H9 (cell line): ENCODE measurements around the gene ZCWPW2. TPM values are rescaled to one million over a fixed set of nuclear protein-coding genes. Genes with fewer than 3 reads are reported as not detected.
A peak's percentile ranks its signal among the peaks of the same experiment; 100 is the strongest.

Source experiments
- DNase-seq: peaks from one replicate; pipeline ENCODE4 v3.0.0-alpha.2; 2017
- H2AFZ ChIP-seq: one replicate; pipeline ENCODE4 v1.6.1; 2013; ENCODE audit warnings: mild to moderate bottlenecking, low read length, control low read depth, moderate library complexity
- H2AK5ac ChIP-seq: 2 replicates; pipeline ENCODE4 v1.6.1; 2013; ENCODE audit warnings: low read length, control low read depth, mixed read lengths; ENCODE audit not compliant: insufficient read length
- H2BK120ac ChIP-seq: one replicate; pipeline ENCODE4 v1.6.1; 2013; ENCODE audit warnings: low read depth, mild to moderate bottlenecking, low read length, control low read depth, inconsistent platforms; ENCODE audit not compliant: poor library complexity, severe bottlenecking
- H2BK12ac ChIP-seq: 2 replicates; pipeline ENCODE4 v1.6.1; 2013; ENCODE audit warnings: low read length, control low read depth, mixed read lengths, low read depth; ENCODE audit not compliant: insufficient read length
- H2BK15ac ChIP-seq: 2 replicates; pipeline ENCODE4 v1.6.1; 2013; ENCODE audit warnings: low read depth, low read length, control low read depth
- H2BK20ac ChIP-seq: one replicate; pipeline ENCODE4 v1.6.1; 2013; ENCODE audit warnings: low read depth, mild to moderate bottlenecking, low read length, control low read depth, inconsistent platforms; ENCODE audit not compliant: poor library complexity, severe bottlenecking
- H2BK5ac ChIP-seq: 2 replicates; pipeline ENCODE4 v1.6.1; 2013; ENCODE audit warnings: low read length, control low read depth, mixed read lengths; ENCODE audit not compliant: insufficient read length
- H3K14ac ChIP-seq: 2 replicates; pipeline ENCODE4 v1.6.1; 2013; ENCODE audit warnings: low read length, control low read depth; ENCODE audit not compliant: insufficient read depth
- H3K18ac ChIP-seq: 2 replicates; pipeline ENCODE4 v1.6.1; 2013; ENCODE audit warnings: low read depth, mild to moderate bottlenecking, mixed read lengths, low read length, control low read depth; ENCODE audit not compliant: insufficient read length
- H3K23ac ChIP-seq: 2 replicates; pipeline ENCODE4 v1.6.1; 2013; ENCODE audit warnings: low read length, control low read depth, mixed read lengths, low read depth; ENCODE audit not compliant: insufficient read length
- H3K23me2 ChIP-seq: 2 replicates; pipeline ENCODE4 v1.6.1; 2013; ENCODE audit warnings: low read depth, mild to moderate bottlenecking, mixed read lengths, low read length, control low read depth; ENCODE audit not compliant: insufficient read length, poor library complexity, severe bottlenecking
- H3K27ac ChIP-seq: 2 replicates; pipeline ENCODE4 v1.5.1; 2013; ENCODE audit warnings: low read length, control low read depth, mixed read lengths, low read depth; ENCODE audit not compliant: insufficient read length
- H3K27me3 ChIP-seq: 2 replicates; pipeline ENCODE4 v1.6.1; 2013; ENCODE audit warnings: low read length, control low read depth, inconsistent platforms; ENCODE audit not compliant: insufficient read depth
- H3K4ac ChIP-seq: 2 replicates; pipeline ENCODE4 v1.6.1; 2013; ENCODE audit warnings: low read depth, mild to moderate bottlenecking, control low read depth, inconsistent platforms, low read length, moderate library complexity
- H3K4me1 ChIP-seq: 2 replicates; pipeline ENCODE4 v1.6.1; 2013; ENCODE audit warnings: low read length, control low read depth, inconsistent platforms; ENCODE audit not compliant: insufficient read depth
- H3K4me2 ChIP-seq: 2 replicates; pipeline ENCODE4 v1.6.1; 2013; ENCODE audit warnings: low read length, control low read depth, mixed read lengths; ENCODE audit not compliant: insufficient read length, insufficient read depth
- H3K56ac ChIP-seq: 2 replicates; pipeline ENCODE4 v1.6.1; 2013; ENCODE audit warnings: low read depth, mild to moderate bottlenecking, mixed read lengths, low read length, control low read depth; ENCODE audit not compliant: insufficient read length
- H3K79me1 ChIP-seq: 2 replicates; pipeline ENCODE4 v1.6.1; 2013; ENCODE audit warnings: low read depth, mild to moderate bottlenecking, moderate library complexity, low read length, control low read depth, inconsistent platforms; ENCODE audit not compliant: insufficient read depth, poor library complexity, severe bottlenecking
- H3K79me2 ChIP-seq: 2 replicates; pipeline ENCODE4 v1.6.1; 2013; ENCODE audit warnings: low read length, control low read depth, inconsistent platforms; ENCODE audit not compliant: insufficient read depth
- H3K9ac ChIP-seq: 2 replicates; pipeline ENCODE4 v1.6.1; 2013; ENCODE audit warnings: low read length, control low read depth, mixed read lengths; ENCODE audit not compliant: insufficient read length; ENCODE audit errors: extremely low read depth
- H3K9me3 ChIP-seq: one replicate; pipeline ENCODE4 v1.6.1; 2013; ENCODE audit warnings: low read depth, low read length, inconsistent platforms; ENCODE audit not compliant: control insufficient read depth
- H3T11ph ChIP-seq: one replicate; pipeline ENCODE4 v1.6.1; 2013; ENCODE audit warnings: mild to moderate bottlenecking, low read length, control low read depth, inconsistent platforms
- H4K20me1 ChIP-seq: one replicate; pipeline ENCODE4 v1.6.1; 2013; ENCODE audit not compliant: control insufficient read depth, insufficient read length, insufficient read depth
- H4K5ac ChIP-seq: 2 replicates; pipeline ENCODE4 v1.6.1; 2013; ENCODE audit warnings: low read depth, mild to moderate bottlenecking, mixed read lengths, low read length, control low read depth; ENCODE audit not compliant: insufficient read length
- H4K8ac ChIP-seq: replicated peaks from 2 replicates; pipeline ENCODE4 v1.6.1; 2013; ENCODE audit warnings: low read length, control low read depth, mixed read lengths, low read depth; ENCODE audit not compliant: insufficient read length
- H4K91ac ChIP-seq: 2 replicates; pipeline ENCODE4 v1.6.1; 2013; ENCODE audit warnings: low read depth, mild to moderate bottlenecking, moderate library complexity, mixed read lengths, low read length, control low read depth; ENCODE audit not compliant: insufficient read length
- H3K27ac Mint-ChIP-seq, 3 experiments: 2 replicates in 2 of 3; 3 replicates in 1 of 3; pipeline ENCODE4 v1.8.0; 2020 to 2021; ENCODE audit warnings: mixed read lengths in 3 of 3, mild to moderate bottlenecking in 1 of 3, moderate library complexity in 1 of 3
- H3K27me3 Mint-ChIP-seq: 2 replicates; pipeline ENCODE4 v1.8.0; 2021; ENCODE audit warnings: low read depth, mild to moderate bottlenecking, moderate library complexity, mixed read lengths
- H3K36me3 Mint-ChIP-seq, 3 experiments: 2 replicates in 2 of 3; 3 replicates in 1 of 3; pipeline ENCODE4 v1.8.0; 2020 to 2021; ENCODE audit warnings: low read depth in 3 of 3, mixed read lengths in 3 of 3; ENCODE audit not compliant: insufficient read depth in 1 of 3
- H3K4me1 Mint-ChIP-seq, 2 experiments: 2 replicates each; pipeline ENCODE4 v1.8.0; 2020; ENCODE audit warnings: mixed read lengths in 2 of 2
- H3K4me3 Mint-ChIP-seq, 2 experiments: 2 replicates in 1 of 2; 3 replicates in 1 of 2; pipeline ENCODE4 v1.8.0; 2020 to 2021; ENCODE audit warnings: mild to moderate bottlenecking in 2 of 2, mixed read lengths in 2 of 2, moderate library complexity in 1 of 2
- H3K9me3 Mint-ChIP-seq, 2 experiments: 2 replicates in 1 of 2; 3 replicates in 1 of 2; pipeline ENCODE4 v1.8.0; 2020; ENCODE audit warnings: mild to moderate bottlenecking in 2 of 2, mixed read lengths in 2 of 2, moderate library complexity in 1 of 2
- CTCF ChIP-seq: fragments of 200-600 bp; sonication (generic); conservative IDR thresholded peaks from 3 replicates; pipeline ENCODE4 v1.8.0; 2021; ENCODE audit warnings: antibody characterized with exemption, mild to moderate bottlenecking
- total RNA-seq: library from RNA; stranded (reverse); gene quantifications from 2 replicates; pipeline ENCODE4 v1.2.1, GENCODE V29; 2021

Gene ZCWPW2
- total RNA-seq, 1 experiment from 2014 or later = 0.35 TPM

- no peak for DNase-seq
- no peak overlapping the region for H2AK5ac ChIP-seq
- no peak overlapping the region for H3K9ac ChIP-seq
- no peak overlapping the region for H3K18ac ChIP-seq
- no peak overlapping the region for H4K8ac ChIP-seq
- Mint-ChIP-seq H3K27ac (no peak overlapping the region), H3K9me3 (peaks cover 0 to 2% of the 10 kb centered on the region in 2 experiments; a peak in 1 of 5 replicates), H3K36me3 (no peaks in the 10 kb centered on the region; a peak in 1 of 7 replicates), H3K4me3 (no peak overlapping the region), H3K4me1 (no peaks in the 10 kb centered on the region), H3K27me3 (no peaks in the 10 kb centered on the region)
- H3K23ac ChIP-seq = no peak overlapping the region
- no peak overlapping the region for H3K14ac ChIP-seq
- no peak overlapping the region for H3T11ph ChIP-seq
- no peak overlapping the region for H2BK5ac ChIP-seq
- no peak overlapping the region for H2AFZ ChIP-seq
- no peaks in the 10 kb centered on the region for H3K23me2 ChIP-seq
- no peaks in the 10 kb centered on the region for H3K4me1 ChIP-seq
- no peaks in the 10 kb centered on the region for H4K20me1 ChIP-seq
- H3K27ac ChIP-seq = no peak overlapping the region
- H3K79me2 ChIP-seq = no peaks in the 10 kb centered on the region
- no peaks in the 10 kb centered on the region for H3K27me3 ChIP-seq
- H2BK12ac ChIP-seq = no peak overlapping the region
- H2BK20ac ChIP-seq = no peak overlapping the region
- no peaks in the 10 kb centered on the region for H3K9me3 ChIP-seq
- no peak overlapping the region for H3K4me2 ChIP-seq
- H2BK15ac ChIP-seq = no peak overlapping the region
- H4K91ac ChIP-seq = no peak overlapping the region
- H2BK120ac ChIP-seq = no peak overlapping the region
- no peak overlapping the region for H3K56ac ChIP-seq
- peak; percentile 77 for TF ChIP-seq CTCF
- no peak overlapping the region for H4K5ac ChIP-seq
- H3K79me1 ChIP-seq = no peaks in the 10 kb centered on the region
- no peak overlapping the region for H3K4ac ChIP-seq
These were observed 127.7 kb downstream of the ZCWPW2 start for GRCh38 chr3:28476194-28476593.
